NOMO-1 treated with DMSO at 0.1 percent for 48 hours (cell line): ENCODE data around the gene ZNF211.

Experiments
- DNase-seq: peaks from one replicate; lab custom pipeline; 2025; ENCODE audit not compliant: unreplicated experiment; lab: John Stamatoyannopoulos, UW

Gene ZNF211

GRCh38 chr19:57655443-57655842, 22.5 kb downstream of the ZNF211 start:
- no peak for DNase-seq

GRCh38 chr19:57656346-57656745, 23.4 kb downstream of the ZNF211 start:
- no peak for DNase-seq

GRCh38 chr19:57664269-57665127, 31.5 kb downstream of the ZNF211 start:
- no peak for DNase-seq

GRCh38 chr19:57665261-57665806, 32.4 kb downstream of the ZNF211 start:
- no peak for DNase-seq

GRCh38 chr19:57667228-57667627, 34.3 kb downstream of the ZNF211 start:
- no peak for DNase-seq

GRCh38 chr19:57668635-57669034, 35.7 kb downstream of the ZNF211 start, which contains the start of gene ZSCAN4:
Gene ZSCAN4, plus strand, starts transcription at chr19:57668935. Its CDS starts 7,211 bp downstream, at chr19:57676146.
- DNase-seq = no peak

- DNase-seq = no peak
Observed at GRCh38 chr19:57671124-57671895, 38.3 kb downstream of the ZNF211 start.

- DNase-seq = no peak
Observed at GRCh38 chr19:57672466-57672865, 39.5 kb downstream of the ZNF211 start.

GRCh38 chr19:57675881-57676280, 42.9 kb downstream of the ZNF211 start:
- no peak for DNase-seq

GRCh38 chr19:57682226-57682766, 49.3 kb downstream of the ZNF211 start:
- no peak for DNase-seq

GRCh38 chr19:57686727-57687126, 53.8 kb downstream of the ZNF211 start:
- DNase-seq = no peak

- DNase-seq = no peak
Observed at GRCh38 chr19:57687363-57688010, 54.5 kb downstream of the ZNF211 start.

- no peak for DNase-seq
Observed at GRCh38 chr19:57688011-57688763, 55.2 kb downstream of the ZNF211 start.

GRCh38 chr19:57689750-57690149, 56.8 kb downstream of the ZNF211 start:
- no peak for DNase-seq
